ENCODE measurements around the gene SHOX.

The SHOX gene

GRCh38 chrX:663841-664240 lies 33.2 kb downstream of the SHOX start:
- TF ChIP-seq CTCF (conservative IDR thresholded peaks at IDR 0.05; ENCODE audit: low read depth, low read length), result no peak
- no peak for DNase-seq (ENCODE audit: low read depth)
- H3K4me3 ChIP-seq (ENCODE audit: low read depth, low read length), result no peak overlapping the region

GRCh38 chrX:666762-667720 lies 36.5 kb downstream of the SHOX start:
- H3K4me3 ChIP-seq (ENCODE audit: low read depth, low read length), result no peak overlapping the region
- DNase-seq (ENCODE audit: low read depth), result no peak
- TF ChIP-seq CTCF (conservative IDR thresholded peaks at IDR 0.05; ENCODE audit: low read depth, low read length), result no peak

GRCh38 chrX:670645-671044 lies 40.1 kb downstream of the SHOX start:
- TF ChIP-seq CTCF (conservative IDR thresholded peaks at IDR 0.05; ENCODE audit: low read depth, low read length), result no peak
- no peak for DNase-seq (ENCODE audit: low read depth)

GRCh38 chrX:672931-673330 lies 42.3 kb downstream of the SHOX start:
- no peak for TF ChIP-seq CTCF (conservative IDR thresholded peaks at IDR 0.05; ENCODE audit: low read depth, low read length)
- no peak overlapping the region for H3K4me3 ChIP-seq (ENCODE audit: low read depth, low read length)
- DNase-seq (ENCODE audit: low read depth), result no peak

More at GRCh38 chrX:670645-671044, 40.1 kb downstream of the SHOX start:
- no peak overlapping the region for H3K4me3 ChIP-seq (ENCODE audit: low read depth, low read length)

GRCh38 chrX:675279-675954 lies 44.8 kb downstream of the SHOX start:
- no peak overlapping the region for H3K4me3 ChIP-seq (ENCODE audit: low read depth, low read length)
- DNase-seq (ENCODE audit: low read depth), result no peak
- TF ChIP-seq CTCF (conservative IDR thresholded peaks at IDR 0.05; ENCODE audit: low read depth, low read length), result no peak

- DNase-seq (ENCODE audit: low read depth), result no peak
- no peak overlapping the region for H3K4me3 ChIP-seq (ENCODE audit: low read depth, low read length)
- no peak for TF ChIP-seq CTCF (conservative IDR thresholded peaks at IDR 0.05; ENCODE audit: low read depth, low read length)
Observed at GRCh38 chrX:675955-676295, 45.3 kb downstream of the SHOX start.

Measured in choroid plexus epithelial cell (primary cell).